Panc1 (cell line): ENCODE data around the gene PQBP1.

Experiments used
- POLR2AphosphoS5 ChIP-seq: IDR thresholded peaks from 2 replicates; pipeline ENCODE4 v1.6.1; 2012; ENCODE audit warnings: mild to moderate bottlenecking, low read depth, low read length, moderate library complexity
- TCF7L2 ChIP-seq: IDR thresholded peaks from 2 replicates; pipeline ENCODE4 v1.6.1; 2011; ENCODE audit warnings: mild to moderate bottlenecking, low read depth, low read length, inconsistent platforms
- TF ChIP-seq, protein P1 (sequence below): fragments of 450-650 bp; IDR thresholded peaks from 2 replicates; pipeline ENCODE4 v1.5.1; 2017; ENCODE audit warnings: mild to moderate bottlenecking
- TF ChIP-seq, protein P2 (sequence below), 2 experiments: IDR thresholded peaks; 2 replicates each; pipeline ENCODE4 v1.6.1; 2011 to 2012; ENCODE audit warnings: low read depth in 2 of 2, control low read depth in 1 of 2, low read length in 1 of 2, mild to moderate bottlenecking in 1 of 2, moderate library complexity in 1 of 2; ENCODE audit not compliant: insufficient read depth in 1 of 2

DNA sequence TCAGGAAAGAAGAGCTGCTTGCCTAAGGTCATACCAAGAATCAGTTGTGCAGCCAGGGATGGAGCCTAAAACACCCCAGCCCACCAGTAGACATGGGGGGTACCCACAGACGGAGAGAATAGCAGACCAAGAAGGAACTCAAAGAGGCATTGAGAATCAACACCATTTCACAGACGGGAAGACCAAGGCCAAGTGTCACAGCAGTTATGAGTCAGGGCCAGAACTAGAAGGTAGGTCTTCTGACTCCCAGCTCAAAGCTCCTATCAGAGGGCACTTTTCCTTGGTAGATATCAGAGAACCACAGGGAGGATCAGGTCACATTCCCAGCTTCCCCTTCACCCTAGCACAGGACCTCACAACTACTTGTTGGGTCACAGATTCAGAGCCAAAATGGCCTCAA, 45.2 kb downstream of the PQBP1 start:
- TF ChIP-seq, protein P1, sequence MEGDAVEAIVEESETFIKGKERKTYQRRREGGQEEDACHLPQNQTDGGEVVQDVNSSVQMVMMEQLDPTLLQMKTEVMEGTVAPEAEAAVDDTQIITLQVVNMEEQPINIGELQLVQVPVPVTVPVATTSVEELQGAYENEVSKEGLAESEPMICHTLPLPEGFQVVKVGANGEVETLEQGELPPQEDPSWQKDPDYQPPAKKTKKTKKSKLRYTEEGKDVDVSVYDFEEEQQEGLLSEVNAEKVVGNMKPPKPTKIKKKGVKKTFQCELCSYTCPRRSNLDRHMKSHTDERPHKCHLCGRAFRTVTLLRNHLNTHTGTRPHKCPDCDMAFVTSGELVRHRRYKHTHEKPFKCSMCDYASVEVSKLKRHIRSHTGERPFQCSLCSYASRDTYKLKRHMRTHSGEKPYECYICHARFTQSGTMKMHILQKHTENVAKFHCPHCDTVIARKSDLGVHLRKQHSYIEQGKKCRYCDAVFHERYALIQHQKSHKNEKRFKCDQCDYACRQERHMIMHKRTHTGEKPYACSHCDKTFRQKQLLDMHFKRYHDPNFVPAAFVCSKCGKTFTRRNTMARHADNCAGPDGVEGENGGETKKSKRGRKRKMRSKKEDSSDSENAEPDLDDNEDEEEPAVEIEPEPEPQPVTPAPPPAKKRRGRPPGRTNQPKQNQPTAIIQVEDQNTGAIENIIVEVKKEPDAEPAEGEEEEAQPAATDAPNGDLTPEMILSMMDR, result no peak
- TF ChIP-seq, protein P2, sequence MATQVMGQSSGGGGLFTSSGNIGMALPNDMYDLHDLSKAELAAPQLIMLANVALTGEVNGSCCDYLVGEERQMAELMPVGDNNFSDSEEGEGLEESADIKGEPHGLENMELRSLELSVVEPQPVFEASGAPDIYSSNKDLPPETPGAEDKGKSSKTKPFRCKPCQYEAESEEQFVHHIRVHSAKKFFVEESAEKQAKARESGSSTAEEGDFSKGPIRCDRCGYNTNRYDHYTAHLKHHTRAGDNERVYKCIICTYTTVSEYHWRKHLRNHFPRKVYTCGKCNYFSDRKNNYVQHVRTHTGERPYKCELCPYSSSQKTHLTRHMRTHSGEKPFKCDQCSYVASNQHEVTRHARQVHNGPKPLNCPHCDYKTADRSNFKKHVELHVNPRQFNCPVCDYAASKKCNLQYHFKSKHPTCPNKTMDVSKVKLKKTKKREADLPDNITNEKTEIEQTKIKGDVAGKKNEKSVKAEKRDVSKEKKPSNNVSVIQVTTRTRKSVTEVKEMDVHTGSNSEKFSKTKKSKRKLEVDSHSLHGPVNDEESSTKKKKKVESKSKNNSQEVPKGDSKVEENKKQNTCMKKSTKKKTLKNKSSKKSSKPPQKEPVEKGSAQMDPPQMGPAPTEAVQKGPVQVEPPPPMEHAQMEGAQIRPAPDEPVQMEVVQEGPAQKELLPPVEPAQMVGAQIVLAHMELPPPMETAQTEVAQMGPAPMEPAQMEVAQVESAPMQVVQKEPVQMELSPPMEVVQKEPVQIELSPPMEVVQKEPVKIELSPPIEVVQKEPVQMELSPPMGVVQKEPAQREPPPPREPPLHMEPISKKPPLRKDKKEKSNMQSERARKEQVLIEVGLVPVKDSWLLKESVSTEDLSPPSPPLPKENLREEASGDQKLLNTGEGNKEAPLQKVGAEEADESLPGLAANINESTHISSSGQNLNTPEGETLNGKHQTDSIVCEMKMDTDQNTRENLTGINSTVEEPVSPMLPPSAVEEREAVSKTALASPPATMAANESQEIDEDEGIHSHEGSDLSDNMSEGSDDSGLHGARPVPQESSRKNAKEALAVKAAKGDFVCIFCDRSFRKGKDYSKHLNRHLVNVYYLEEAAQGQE (IDR thresholded peaks at IDR 0.05; ENCODE audit: insufficient read depth in 1 of 2, low read depth in 2 of 2, low read length in 1 of 2), result no peak
- TF ChIP-seq TCF7L2, result no peak
- TF ChIP-seq POLR2AphosphoS5, result no peak
